GM18519 (cell line): Measurements from ENCODE around the gene H6PD.

ENCODE experiments used
- ATAC-seq: cut with Tn5 transposase; IDR thresholded peaks from one replicate; pipeline ENCODE4 v1.9.1; 2021; ENCODE audit warnings: mild to moderate bottlenecking, moderate library complexity; ENCODE audit not compliant: unreplicated experiment, low FRiP score

The H6PD gene

GRCh38 chr1:9312168-9312720 is 77.7 kb downstream of the H6PD start:
- no peak for ATAC-seq

GRCh38 chr1:9313576-9313975 is 79.0 kb downstream of the H6PD start:
- ATAC-seq = no peak

GRCh38 chr1:9314111-9314510 is 79.5 kb downstream of the H6PD start:
- ATAC-seq = no peak

- ATAC-seq = no peak
Measured at GRCh38 chr1:9314711-9315379, 80.3 kb downstream of the H6PD start.

GRCh38 chr1:9315411-9316079 is 81.0 kb downstream of the H6PD start:
- ATAC-seq = no peak

GRCh38 chr1:9316080-9316444 is 81.5 kb downstream of the H6PD start:
- no peak for ATAC-seq

- no peak for ATAC-seq
Measured at GRCh38 chr1:9316512-9316911, 81.9 kb downstream of the H6PD start.

- ATAC-seq = no peak
Measured at GRCh38 chr1:9317072-9317471, 82.5 kb downstream of the H6PD start.

- ATAC-seq = no peak
Measured at GRCh38 chr1:9317591-9318417, 83.2 kb downstream of the H6PD start.

- no peak for ATAC-seq
Measured at GRCh38 chr1:9319208-9319788, 84.7 kb downstream of the H6PD start.

- ATAC-seq = no peak
Measured at GRCh38 chr1:9319789-9320519, 85.4 kb downstream of the H6PD start.
